Erythroblast (primary cell): Measurements from ENCODE around the gene NOP10.

Experiments used
- GATA1 ChIP-seq: IDR thresholded peaks from 2 replicates; pipeline ENCODE4 v1.6.1; 2011; ENCODE audit warnings: low read depth, mild to moderate bottlenecking, control low read depth, low read length, moderate library complexity
- POLR2A ChIP-seq: IDR thresholded peaks from 2 replicates; pipeline ENCODE4 v1.6.1; 2011; ENCODE audit warnings: mild to moderate bottlenecking, low read length

- TF ChIP-seq POLR2A (no peak), GATA1 (no peak)
Measured at GRCh38 chr15:34364041-34364440, 21.1 kb upstream of the NOP10 start.
